Astrocyte of the cerebellum (primary cell): ENCODE data around the gene PRR29.

ENCODE experiments used
- DNase-seq: peaks from one replicate; pipeline ENCODE4 v3.0.0-alpha.2; 2011; ENCODE audit warnings: low read depth
- H3K4me3 ChIP-seq: 2 replicates; pipeline ENCODE4 v1.5.1; 2011; ENCODE audit warnings: mild to moderate bottlenecking, low read depth, low read length, moderate library complexity
- CTCF ChIP-seq: IDR thresholded peaks from 2 replicates; pipeline ENCODE4 v1.5.1; 2012; ENCODE audit warnings: low read length, low read depth, moderate library complexity, mild to moderate bottlenecking; ENCODE audit errors: missing control alignments
- in situ Hi-C: cut with HindIII; loops from 2 replicates; pipeline ENCODE4 v1.10.0; 2017; ENCODE audit warnings: low sequenced_read_pairs

Gene PRR29

DNA sequence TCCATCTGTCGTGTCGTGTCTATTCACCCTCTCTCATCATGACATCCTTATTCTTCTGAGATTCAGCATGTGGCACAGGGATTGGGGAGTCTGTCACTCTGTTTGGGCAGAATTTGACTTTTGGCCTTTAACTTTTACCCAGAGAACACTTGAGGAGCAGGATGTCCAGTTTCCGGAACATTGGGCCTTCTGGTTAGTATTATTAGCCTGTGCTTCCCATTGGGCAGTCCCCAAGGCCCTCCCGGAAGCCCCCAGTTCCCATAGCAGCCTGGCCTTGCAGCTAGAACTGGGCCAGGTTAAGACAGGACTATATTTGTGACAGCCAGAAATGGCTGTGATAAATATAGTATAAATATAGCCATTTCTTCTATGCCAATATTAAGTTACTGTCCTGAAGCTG, 35.0 kb upstream of the PRR29 start:
- in situ Hi-C loops: no loop called here
- no peak overlapping the region for H3K4me3 ChIP-seq
- DNase-seq: no peak
- TF ChIP-seq CTCF: no peak

- no peak for TF ChIP-seq CTCF
- H3K4me3 ChIP-seq: no peak overlapping the region
- in situ Hi-C loops: no loop called here
- no peak for DNase-seq
Observed at GRCh38 chr17:63966646-63967264, 31.4 kb upstream of the PRR29 start.

- no peak overlapping the region for H3K4me3 ChIP-seq
- no peak for DNase-seq
- TF ChIP-seq CTCF: no peak
- in situ Hi-C loops: no loop called here
Observed at GRCh38 chr17:63967953-63968352, 30.2 kb upstream of the PRR29 start.

- in situ Hi-C loops: no loop called here
Observed at GRCh38 chr17:63969278-63969677, 28.9 kb upstream of the PRR29 start.

GRCh38 chr17:63972796-63973195, 25.4 kb upstream of the PRR29 start, which contains the start of gene SCN4A:
SCN4A (minus strand) TSS chr17:63972918; CDS start chr17:63972841, 77 bp downstream.
- no peak for DNase-seq
- in situ Hi-C loops: no loop called here
- H3K4me3 ChIP-seq: no peak within 1 kb of the TSS
- TF ChIP-seq CTCF: no peak

More at GRCh38 chr17:63969278-63969677, 28.9 kb upstream of the PRR29 start:
- H3K4me3 ChIP-seq: no peak overlapping the region
- no peak for DNase-seq
- TF ChIP-seq CTCF: no peak

- H3K4me3 ChIP-seq: no peak overlapping the region
- in situ Hi-C loops: no loop called here
- no peak for TF ChIP-seq CTCF
- DNase-seq: no peak
Observed at GRCh38 chr17:63973247-63973646, 24.9 kb upstream of the PRR29 start.
